GM21529 (cell line): ENCODE results near the gene AHCYL2.
"Not testable (repeated sequence)": the region's sequence is repeated elsewhere in the genome, so short reads cannot be mapped to it uniquely, and the experiment has no call there.

Experiments used
- ATAC-seq: cut with Tn5 transposase; IDR thresholded peaks from one replicate; pipeline ENCODE4 v1.9.1; 2021; ENCODE audit not compliant: unreplicated experiment

Gene AHCYL2

DNA sequence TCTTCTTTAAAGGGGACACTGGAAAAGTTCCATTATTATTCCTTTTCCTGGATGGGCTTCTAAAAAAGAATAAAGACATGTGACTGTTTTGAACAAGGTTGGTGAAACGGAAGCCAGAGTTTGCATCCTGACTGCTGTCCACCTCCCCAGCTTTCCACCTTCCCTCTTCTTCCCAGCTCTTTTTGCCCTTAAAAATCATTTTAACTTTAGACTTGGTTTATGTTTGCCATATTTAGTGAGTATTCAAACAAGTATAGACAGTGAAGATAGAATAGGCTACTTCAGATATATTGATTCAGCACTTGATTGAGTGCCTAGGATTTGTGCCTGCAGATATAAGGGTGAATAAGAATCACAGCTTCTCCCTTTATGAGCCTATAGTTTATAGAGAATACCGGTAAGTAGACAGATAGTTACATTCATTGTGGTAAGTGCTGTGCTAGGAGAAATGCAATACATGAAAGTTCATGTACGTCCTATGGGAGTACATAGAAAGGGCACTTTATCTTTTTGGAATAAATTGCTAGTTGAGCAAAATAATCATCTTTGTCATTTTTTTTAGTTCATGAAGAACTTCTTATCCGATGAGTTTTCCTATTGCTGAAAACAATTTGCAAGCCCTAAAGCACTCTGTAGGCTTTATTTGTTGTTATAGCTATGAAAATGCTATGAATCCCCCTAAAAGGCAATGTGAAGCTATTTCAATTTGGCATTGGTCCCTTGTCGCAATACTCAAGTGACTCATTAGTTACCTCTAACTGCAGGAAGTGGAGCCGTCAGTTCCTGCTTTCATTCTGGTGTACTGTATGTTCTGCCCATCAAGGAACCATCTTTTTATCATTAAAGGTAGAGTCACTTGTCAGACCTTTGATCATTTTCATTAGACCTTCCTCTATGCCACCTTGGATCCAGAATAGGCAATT is 152.2 kb downstream of the AHCYL2 start:
- no peak for ATAC-seq

DNA sequence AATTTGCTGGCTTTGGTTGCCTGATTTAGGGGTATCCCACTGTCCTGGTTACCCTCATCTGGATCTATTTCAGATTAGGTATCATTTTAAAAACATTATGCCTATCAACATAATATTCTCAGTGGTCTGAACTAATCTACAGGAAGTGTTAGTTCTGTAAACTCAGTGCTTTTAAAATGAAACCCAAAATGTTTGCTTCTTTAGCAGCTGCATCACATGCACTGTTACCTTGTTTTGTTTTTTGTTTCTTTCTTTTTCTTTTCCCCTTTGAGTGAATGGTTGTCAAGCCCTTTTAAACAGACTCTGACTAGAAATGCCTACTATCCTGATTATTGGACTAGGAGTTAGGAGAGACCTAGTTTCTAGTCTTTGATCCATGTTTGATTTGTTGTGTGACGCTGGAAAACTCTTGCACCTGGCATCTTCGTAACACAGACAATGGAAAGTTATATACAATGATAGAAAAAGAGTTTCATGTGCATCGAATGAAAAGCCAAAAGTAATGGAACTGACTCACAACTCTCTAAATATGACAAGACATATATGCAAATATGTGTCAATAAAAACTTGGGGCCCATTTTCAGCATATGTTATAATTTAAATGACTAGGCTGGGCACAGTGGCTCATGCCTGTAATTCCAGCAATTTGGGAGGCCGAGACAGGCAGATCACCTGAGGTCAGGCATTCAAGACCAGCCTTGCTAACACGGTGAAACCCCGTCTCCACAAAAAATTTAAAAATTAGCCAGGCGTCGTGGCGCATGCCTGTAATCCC is 157.1 kb downstream of the AHCYL2 start:
- ATAC-seq: no peak

GRCh38 chr7:129383542-129384132 is 158.8 kb downstream of the AHCYL2 start:
- ATAC-seq: no peak

- ATAC-seq: no peak
These were observed 160.3 kb downstream of the AHCYL2 start for GRCh38 chr7:129385116-129385515.

DNA sequence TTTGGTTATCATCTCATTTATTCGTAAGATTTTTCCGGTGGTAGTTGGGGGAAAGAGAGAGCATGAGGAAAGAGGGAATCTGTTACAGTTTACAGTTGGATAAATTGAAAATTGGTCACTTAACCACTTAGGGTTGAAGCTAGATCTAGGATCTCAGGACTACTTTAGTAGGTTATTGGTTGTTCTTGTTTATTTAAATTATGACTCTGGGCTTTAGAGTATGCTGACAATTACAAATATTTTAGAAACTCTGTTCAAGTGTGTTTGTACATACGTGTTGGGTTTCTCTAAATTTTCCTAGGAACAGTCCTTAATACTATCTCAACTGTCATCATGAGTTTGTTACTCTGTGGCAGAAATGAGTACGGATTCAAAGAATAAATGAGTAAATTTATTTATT is 160.8 kb downstream of the AHCYL2 start:
- ATAC-seq: no peak

DNA sequence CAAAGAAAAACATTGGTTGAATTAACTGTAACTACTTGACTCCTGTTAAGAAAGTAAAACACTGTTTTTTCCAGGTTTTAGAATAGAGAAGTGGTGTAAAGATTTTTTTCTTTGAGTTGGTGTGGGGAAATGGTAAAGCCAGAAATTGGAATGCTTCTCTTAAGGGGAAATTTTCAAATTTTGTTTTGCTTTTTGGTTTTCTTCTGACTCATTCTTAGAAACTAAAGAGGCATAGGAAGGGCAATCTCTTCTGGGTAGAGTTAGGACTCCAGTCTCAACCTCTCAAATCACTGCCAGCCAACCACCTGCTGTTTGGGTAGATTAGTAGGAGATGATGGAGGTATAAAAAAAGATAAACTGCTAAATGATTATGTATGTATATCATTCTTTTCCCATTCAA is 161.7 kb downstream of the AHCYL2 start:
- no peak for ATAC-seq

DNA sequence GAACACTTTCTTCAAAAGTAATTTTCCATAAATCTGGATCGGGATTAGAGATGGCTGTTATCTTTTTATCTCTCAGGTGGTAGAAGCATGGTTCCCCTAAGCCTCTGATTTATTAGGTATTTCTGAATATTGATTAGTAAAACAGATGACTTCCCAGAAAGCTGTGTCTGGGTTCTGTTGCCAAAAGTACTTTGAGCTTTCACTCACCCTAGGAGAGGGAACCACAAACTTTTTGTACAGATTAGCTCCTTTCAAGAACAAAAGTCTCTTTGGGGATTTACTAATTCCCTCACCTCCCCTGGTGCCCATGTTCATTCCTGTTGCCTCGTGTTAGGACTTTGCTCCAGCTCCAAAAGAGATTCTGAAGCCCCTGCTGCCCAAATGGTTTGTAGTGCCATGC is 162.7 kb downstream of the AHCYL2 start:
- no peak for ATAC-seq

- ATAC-seq: no peak
These were observed 163.7 kb downstream of the AHCYL2 start for GRCh38 chr7:129388333-129389098.

DNA sequence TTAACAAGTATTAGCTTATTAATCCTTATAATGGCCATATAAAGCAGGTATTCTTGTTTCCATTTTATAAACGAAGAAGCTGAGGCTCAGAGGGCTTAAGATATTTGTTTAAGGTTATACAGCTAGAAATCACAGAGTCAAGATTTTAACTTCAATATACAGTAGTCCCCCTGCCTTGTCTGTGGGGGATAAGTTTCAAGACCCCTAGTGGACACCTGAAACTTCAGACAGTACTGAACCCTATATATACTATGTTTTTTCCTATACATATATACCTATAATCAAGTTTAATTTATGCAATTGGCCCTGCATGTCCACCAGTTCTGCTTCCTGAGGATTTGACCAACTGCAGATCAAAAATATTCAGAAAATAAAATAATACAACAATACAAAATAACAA is 165.0 kb downstream of the AHCYL2 start:
- ATAC-seq: no peak

DNA sequence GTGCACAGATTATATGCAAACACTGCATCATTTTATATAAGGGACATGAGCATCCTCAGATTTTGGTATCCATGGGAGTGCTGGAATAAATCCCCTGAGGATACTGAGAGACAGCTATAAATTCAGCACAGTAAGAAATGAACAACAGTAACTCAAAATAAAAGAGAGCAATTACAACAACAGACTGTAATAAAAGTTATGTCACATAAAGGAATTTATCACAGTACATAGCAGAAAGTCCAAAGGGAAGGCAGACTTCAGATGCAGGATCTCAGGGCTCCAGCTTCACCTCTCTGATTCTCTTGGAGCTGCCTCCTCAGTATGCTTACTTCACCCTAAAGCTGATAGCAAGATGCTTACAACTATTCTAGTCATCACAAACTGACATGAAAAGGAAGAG is 165.5 kb downstream of the AHCYL2 start:
- no peak for ATAC-seq

DNA sequence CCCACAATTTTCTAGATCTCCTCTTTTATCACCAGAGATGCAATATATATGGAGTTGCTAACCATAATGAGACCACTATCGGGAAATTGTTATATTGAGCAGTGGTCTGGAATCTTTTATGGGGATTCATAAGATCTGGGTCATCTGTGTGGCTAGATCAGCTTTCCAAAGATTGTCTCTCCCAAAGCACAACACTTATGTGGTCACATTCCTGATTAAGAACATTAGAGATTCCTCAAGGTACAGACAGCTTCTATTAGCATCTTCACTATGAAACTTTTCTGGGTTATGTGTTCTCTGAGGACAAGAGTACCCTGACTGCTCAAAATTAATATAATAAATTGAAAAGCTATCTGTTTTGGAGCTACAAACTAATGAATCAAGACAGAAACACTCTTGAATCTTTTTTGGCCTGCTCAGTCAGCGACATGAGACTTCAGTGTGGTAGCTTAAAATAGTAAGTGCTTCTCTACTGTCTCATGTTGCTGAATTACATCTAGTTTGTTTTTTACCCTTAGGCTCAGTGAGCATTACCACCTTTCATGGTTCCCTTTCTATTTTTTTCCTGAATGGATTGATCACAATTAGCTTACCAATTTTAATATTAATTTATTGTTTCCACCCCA is 166.8 kb downstream of the AHCYL2 start:
- ATAC-seq: no peak

DNA sequence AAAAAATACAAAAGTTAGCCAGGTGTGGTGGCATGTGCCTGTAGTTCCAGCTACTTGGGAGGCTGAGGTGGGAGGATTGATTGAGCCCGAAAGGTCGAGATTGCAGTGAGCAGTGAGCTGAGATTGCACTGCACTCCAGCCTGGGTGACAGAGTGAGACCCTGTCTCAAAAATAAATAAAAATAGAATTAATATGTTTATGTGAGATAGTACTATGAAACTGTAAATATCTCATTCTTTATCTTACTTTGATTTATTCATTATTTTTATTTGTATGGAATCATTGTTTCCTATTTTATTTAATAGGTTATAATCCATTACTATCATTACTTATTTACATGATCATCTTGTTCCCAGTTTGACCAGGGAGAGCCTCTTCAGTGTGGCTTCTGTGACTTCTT is 168.4 kb downstream of the AHCYL2 start:
- no peak for ATAC-seq

DNA sequence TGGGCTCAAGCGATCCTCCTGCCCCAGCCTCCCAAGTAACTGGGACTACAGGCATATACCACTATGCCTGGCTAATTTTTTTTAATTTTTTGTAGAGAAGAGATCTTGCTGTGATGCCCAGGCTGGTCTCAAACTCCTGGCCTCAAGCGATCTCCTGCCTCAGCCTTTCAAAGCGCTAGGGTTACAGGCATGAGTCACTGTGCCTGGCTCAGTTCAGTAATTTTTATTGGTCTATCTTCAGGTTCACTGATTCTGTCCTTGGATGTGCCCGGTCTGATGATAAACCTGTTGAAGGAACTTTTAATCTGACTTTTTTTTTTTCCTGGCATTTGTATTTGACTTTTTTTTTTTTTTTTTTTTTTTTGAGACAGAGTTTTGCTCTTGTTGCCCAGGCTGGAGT is 169.3 kb downstream of the AHCYL2 start:
- ATAC-seq: no peak

DNA sequence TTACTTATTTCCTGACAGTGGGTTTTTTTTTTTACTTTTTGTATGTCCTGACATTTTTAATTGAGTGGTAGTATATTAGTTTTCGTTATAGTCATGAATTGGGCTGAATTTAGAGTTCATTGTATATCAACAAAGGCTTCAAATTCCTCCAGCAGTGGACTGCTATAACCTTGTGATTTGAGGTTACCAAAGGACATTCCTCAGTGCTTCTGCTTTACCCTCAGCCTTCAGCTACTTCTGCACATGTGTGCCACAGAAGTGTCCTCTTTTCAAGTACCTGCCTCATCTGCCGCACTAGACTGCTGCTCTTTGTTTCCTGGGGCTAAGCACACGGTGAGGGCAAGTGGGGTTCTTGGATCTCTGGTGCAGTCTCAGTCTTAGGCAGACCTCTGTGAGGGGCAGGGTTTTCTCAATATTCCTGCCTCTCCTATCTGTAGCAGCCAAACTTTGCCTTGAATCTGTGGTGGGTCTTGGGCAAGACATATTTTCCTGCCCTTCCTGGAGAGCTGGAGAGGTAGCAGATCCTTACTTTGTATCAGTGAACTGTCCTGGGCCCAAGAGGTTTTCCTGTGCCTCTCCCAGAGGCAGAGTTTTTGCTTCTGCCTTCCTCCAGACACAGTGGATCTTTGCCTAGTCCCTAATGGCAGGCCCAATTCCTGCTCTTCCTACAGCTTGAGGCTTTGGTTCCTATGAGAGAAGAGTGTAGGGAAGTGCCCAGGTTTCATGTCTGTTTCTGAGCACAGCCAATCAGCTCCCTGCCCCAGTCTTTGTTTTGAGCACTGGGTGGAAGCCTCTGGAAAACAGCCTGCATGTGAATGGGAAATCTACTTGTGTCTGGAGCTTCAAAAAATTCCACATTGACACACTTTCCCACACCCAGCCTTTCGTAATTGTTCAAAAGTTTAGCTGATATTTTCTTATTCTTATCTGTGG is 170.4 kb downstream of the AHCYL2 start:
- ATAC-seq: no peak

DNA sequence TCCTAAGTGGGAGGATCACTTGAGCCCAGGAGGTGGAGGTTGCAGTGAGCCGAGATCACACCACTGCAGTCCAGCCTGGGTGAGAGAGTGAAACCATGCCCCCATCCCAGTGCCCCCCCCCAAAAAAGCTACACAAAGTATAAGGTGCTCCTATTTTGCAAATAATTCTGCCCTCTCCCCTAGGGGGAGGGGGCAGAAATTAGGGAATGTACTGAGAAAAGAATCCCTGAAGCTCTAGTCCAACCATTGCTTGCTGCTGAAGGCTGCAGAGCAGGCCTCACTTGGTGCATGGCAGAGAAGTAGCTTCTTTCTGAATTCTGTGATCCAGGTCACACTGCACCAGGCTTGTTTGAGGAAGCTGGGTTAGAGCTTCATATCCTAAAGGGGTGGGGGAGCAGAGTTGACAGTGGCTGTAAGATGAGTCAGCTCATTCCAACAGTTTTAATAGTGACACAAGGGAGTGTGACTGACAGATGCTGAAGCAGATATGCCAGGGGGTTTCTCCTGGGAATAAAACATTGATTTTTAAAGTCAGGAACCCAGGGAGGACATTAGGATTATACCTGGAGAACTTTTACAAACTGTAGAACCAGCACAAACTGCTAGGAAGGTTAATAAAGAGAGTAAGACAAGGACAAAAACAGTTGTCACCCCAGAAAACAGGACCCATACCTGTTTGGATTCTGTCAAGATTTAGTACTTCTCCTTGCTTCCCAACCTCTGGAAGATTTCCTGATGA is 176.6 kb downstream of the AHCYL2 start:
- no peak for ATAC-seq

DNA sequence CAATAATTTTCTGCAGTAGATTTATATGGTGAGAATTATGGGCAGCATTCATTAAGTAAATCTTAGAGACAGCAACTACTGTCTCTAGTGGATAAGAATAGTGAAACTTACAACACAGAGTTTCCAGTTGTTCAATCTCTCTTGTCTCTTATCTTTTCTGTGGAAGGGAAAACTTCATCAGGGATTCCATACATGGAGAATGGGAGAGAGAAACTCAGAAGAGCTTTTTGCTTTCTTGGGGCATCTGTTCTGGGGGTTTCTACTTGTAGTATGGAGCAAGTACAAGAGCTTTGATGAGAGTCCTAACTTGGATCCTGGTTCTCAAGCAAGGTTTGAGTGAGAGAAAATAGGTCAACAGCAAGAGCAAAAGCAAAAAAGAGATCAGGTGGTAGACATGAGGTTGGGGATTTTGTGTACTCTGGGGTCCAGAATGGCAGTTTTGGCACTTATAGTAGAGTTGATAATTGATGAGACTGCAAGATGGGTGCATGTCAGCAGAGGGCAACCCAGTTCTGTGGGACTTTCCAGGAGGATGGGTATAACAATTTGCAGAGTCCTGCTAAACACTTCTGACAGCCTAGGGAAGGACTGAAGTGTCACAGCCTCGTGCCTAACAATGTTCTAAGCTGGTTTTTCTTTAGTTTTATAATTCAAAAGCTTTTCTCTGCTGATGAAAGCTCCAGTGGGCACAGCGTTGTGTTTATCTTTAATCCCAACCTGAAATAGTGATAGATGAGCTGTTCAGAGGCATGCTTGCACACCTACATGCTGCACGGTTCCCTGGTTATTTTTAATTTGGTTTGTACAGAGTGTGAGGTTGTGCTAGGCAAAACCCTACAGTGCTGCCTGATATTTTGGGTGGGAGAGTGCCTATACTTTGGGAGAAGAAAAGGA is 177.4 kb downstream of the AHCYL2 start:
- peak; percentile 64 for ATAC-seq

GRCh38 chr7:129405527-129405926 is 180.7 kb downstream of the AHCYL2 start:
- ATAC-seq: no peak

DNA sequence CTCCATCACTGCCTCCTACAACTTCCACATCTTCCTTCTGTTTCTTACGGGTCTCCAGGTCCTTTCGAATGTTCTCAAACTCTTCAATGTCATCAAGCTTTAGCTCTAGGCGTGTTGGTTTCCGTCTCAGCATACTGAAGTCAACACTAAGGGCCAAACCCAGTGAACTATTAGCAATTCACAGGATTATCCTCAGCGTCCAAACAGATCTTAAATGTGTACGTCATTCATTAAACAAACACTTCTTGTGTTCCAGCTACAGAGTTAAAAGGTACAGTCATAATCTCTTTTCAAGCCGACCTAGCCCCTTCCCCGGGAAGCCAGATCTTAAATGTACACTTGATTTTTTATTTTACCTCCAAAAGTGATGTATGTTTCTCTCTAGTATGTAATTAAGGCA is 185.4 kb downstream of the AHCYL2 start:
- not testable (repeated sequence) for ATAC-seq
